Measurements from ENCODE around the gene PTGER3.

DNA sequence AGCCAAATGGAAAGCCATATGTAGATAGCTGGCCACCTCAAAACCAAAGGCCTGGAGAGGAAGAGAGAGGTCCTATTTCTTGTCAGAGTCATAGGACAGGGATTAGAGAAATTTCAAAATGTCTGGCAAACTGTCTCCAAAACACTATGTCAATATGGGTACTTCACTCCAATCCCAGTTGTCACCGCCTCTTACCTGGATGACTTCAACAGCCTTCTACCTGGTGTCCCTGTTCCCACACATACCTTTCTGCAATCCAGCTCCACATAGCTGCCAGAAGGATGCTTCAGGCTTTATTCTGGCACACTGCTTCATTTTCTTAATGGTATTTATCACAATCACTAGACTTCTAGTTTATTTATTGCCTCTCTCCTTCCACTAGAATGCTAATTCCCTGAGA lies 14.5 kb downstream of the PTGER3 start:
- TF ChIP-seq TAF1 (IDR thresholded peaks at IDR 0.05; ENCODE audit: borderline replicate concordance, low read depth, low read length), result no peak
- no peak for TF ChIP-seq IRF3 (IDR thresholded peaks at IDR 0.05)
- TF ChIP-seq CEBPZ (IDR thresholded peaks at IDR 0.05; ENCODE audit: low read depth, low read length), result no peak
- no peak for TF ChIP-seq EZH2 (IDR thresholded peaks at IDR 0.05; ENCODE audit: borderline replicate concordance, control insufficient read depth, low read depth, low read length)
- no peak for TF ChIP-seq POLR2A (IDR thresholded peaks at IDR 0.05; ENCODE audit: low read depth, low read length)
- TF ChIP-seq BRCA1 (IDR thresholded peaks at IDR 0.05; ENCODE audit: low read depth, low read length), result no peak
- no peak for TF ChIP-seq CBFB (IDR thresholded peaks at IDR 0.05; ENCODE audit: low read depth)
- TF ChIP-seq RAD21 (IDR thresholded peaks at IDR 0.05; ENCODE audit: insufficient read depth, low read depth, low read length), result no peak
- TF ChIP-seq CTCF (IDR thresholded peaks at IDR 0.05 in 2 of 3, conservative IDR thresholded peaks at IDR 0.05 in 1 of 3; ENCODE audit: control insufficient read depth in 2 of 3, extremely low read depth in 1 of 3, insufficient read depth in 1 of 3, low read depth in 3 of 3, low read length in 3 of 3), result no peak

Measured in GM12878 (cell line).